Endothelial cell of umbilical vein (primary cell): Measurements from ENCODE around the gene LHFPL2. TPM values are rescaled to one million over a fixed set of nuclear protein-coding genes. Genes with fewer than 3 reads are reported as not detected.

Experiments
- BruUV-seq: library from RNA; stranded (reverse); fragments of 400-500 nt; replicated peaks from 2 replicates; lab custom pipeline; 2021; lab: Mats Ljungman, UMichigan
- CTCF ChIA-PET: fragments of 300-600, 350-600 bp; sonication (Branson Sonifier 250); formaldehyde crosslinking; loops from one replicate; lab custom pipeline; 2021; ENCODE audit warnings: antibody characterized with exemption, inconsistent platforms; lab: Charles Lee
- POLR2A ChIA-PET: fragments of 300-600, 350-600 bp; sonication (Branson Sonifier 250); formaldehyde crosslinking; loops from one replicate; lab custom pipeline; 2021; ENCODE audit warnings: antibody characterized with exemption, inconsistent platforms; lab: Charles Lee
- DNase-seq: peaks from one replicate; pipeline ENCODE4 v3.0.0-alpha.2; 2011; ENCODE audit warnings: low read depth, low spot score
- FAIRE-seq: peaks from 2 replicates; lab custom pipeline; 2011; peaks lifted over from hg19 to GRCh38; lab: Jason Lieb, UNC
- H2AFZ ChIP-seq: 2 replicates; pipeline ENCODE4 v1.6.0; 2012; ENCODE audit warnings: low read depth, low read length, control low read depth, inconsistent platforms
- H3K27ac ChIP-seq: 2 replicates; pipeline ENCODE4 v1.5.1; 2011; ENCODE audit warnings: low read depth, mild to moderate bottlenecking, control low read depth, low read length, moderate library complexity; ENCODE audit not compliant: insufficient read depth
- H3K27me3 ChIP-seq, 2 experiments: 2 replicates each; pipeline versions ENCODE4 v1.6.0 to v1.6.1; 2011; ENCODE audit warnings: low read length in 2 of 2, mixed read lengths in 1 of 2; ENCODE audit not compliant: control insufficient read depth in 2 of 2, insufficient read depth in 2 of 2
- H3K36me3 ChIP-seq, 2 experiments: 2 replicates in 1 of 2; 3 replicates in 1 of 2; pipeline ENCODE4 v1.5.1; 2011; ENCODE audit warnings: low read length in 2 of 2, mild to moderate bottlenecking in 1 of 2, moderate library complexity in 1 of 2; ENCODE audit not compliant: control insufficient read depth in 2 of 2, insufficient read depth in 2 of 2; ENCODE audit errors: extremely low read depth in 1 of 2
- H3K4me1 ChIP-seq: 3 replicates; pipeline ENCODE4 v1.5.1; 2011; ENCODE audit warnings: mild to moderate bottlenecking, low read length; ENCODE audit not compliant: control insufficient read depth, insufficient read depth; ENCODE audit errors: extremely low read depth
- H3K4me2 ChIP-seq: 2 replicates; pipeline ENCODE4 v1.6.1; 2011; ENCODE audit warnings: low read length, control low read depth, mixed read lengths; ENCODE audit not compliant: insufficient read depth
- H3K4me3 ChIP-seq, 3 experiments: fragments of 200-600 bp in 1 of 3; sonication (generic), shearing (Covaris generic) in 1 of 3; replicated peaks in 1 of 3; 2 replicates each; pipeline ENCODE4 v1.5.1; 2011 to 2016; ENCODE audit warnings: control low read depth in 3 of 3, low read length in 3 of 3, mild to moderate bottlenecking in 2 of 3, inconsistent platforms in 1 of 3, low read depth in 1 of 3, moderate library complexity in 1 of 3; ENCODE audit not compliant: insufficient read depth in 1 of 3
- H3K79me2 ChIP-seq: 2 replicates; pipeline ENCODE4 v1.6.0; 2012; ENCODE audit warnings: low read length, inconsistent platforms; ENCODE audit not compliant: control insufficient read depth, insufficient read depth
- H3K9ac ChIP-seq: replicated peaks from 2 replicates; pipeline ENCODE3; 2011; ENCODE audit warnings: low read length, control low read depth; ENCODE audit not compliant: insufficient read depth; ENCODE audit errors: extremely low read depth
- H3K9me1 ChIP-seq: replicated peaks from 3 replicates; pipeline ENCODE4 v1.6.0; 2011; ENCODE audit warnings: mild to moderate bottlenecking, low read length; ENCODE audit not compliant: control insufficient read depth, insufficient read depth; ENCODE audit errors: extremely low read depth
- H3K9me3 ChIP-seq: replicated peaks from 2 replicates; pipeline ENCODE4 v1.5.1; 2012; ENCODE audit warnings: low read length, inconsistent platforms; ENCODE audit not compliant: control insufficient read depth, insufficient read depth
- H4K20me1 ChIP-seq: replicated peaks from 2 replicates; pipeline ENCODE3; 2011; ENCODE audit warnings: mild to moderate bottlenecking, low read length; ENCODE audit not compliant: control insufficient read depth, insufficient read depth; ENCODE audit errors: extremely low read depth
- CTCF ChIP-seq, 2 donors: IDR thresholded peaks; 1 replicate in 1 of 2; 2 replicates in 1 of 2; pipeline ENCODE4 v1.5.1; 2011; ENCODE audit warnings: low read length in 2 of 2, mild to moderate bottlenecking in 2 of 2, moderate library complexity in 2 of 2, control low read depth in 1 of 2, inconsistent platforms in 1 of 2, low read depth in 1 of 2; ENCODE audit not compliant: insufficient read depth in 1 of 2; ENCODE audit errors: extremely low read depth in 1 of 2
- EZH2 ChIP-seq: IDR thresholded peaks from 2 replicates; pipeline ENCODE4 v1.6.1; 2012; ENCODE audit warnings: borderline replicate concordance, low read depth, mild to moderate bottlenecking, moderate library complexity, low read length, inconsistent platforms; ENCODE audit not compliant: severe bottlenecking
- FOS ChIP-seq: IDR thresholded peaks from 2 replicates; pipeline ENCODE4 v1.6.1; 2011; ENCODE audit warnings: mild to moderate bottlenecking, low read length, moderate library complexity, borderline replicate concordance; ENCODE audit not compliant: insufficient read depth
- GATA2 ChIP-seq: IDR thresholded peaks from 2 replicates; pipeline ENCODE4 v1.7.0; 2011; ENCODE audit warnings: low read depth, mild to moderate bottlenecking, moderate library complexity, mixed read lengths, low read length; ENCODE audit not compliant: insufficient read length, insufficient read depth
- JUN ChIP-seq: IDR thresholded peaks from 2 replicates; pipeline ENCODE4 v1.6.1; 2011; ENCODE audit warnings: borderline replicate concordance, low read depth; ENCODE audit not compliant: insufficient read length, insufficient read depth
- MAX ChIP-seq: IDR thresholded peaks from 2 replicates; pipeline ENCODE4 v1.6.1; 2011; ENCODE audit not compliant: insufficient read depth, insufficient read length
- MYC ChIP-seq: IDR thresholded peaks from one replicate; pipeline ENCODE4 v1.6.1; 2011; ENCODE audit warnings: mild to moderate bottlenecking, low read depth, low read length
- POLR2A ChIP-seq: IDR thresholded peaks from 2 replicates; pipeline ENCODE4 v1.6.1; 2012; ENCODE audit warnings: low read depth, mild to moderate bottlenecking, control low read depth, low read length
- POLR2AphosphoS5 ChIP-seq: IDR thresholded peaks from 2 replicates; pipeline ENCODE4 v1.6.1; 2012; ENCODE audit warnings: low read depth, mild to moderate bottlenecking, control low read depth, low read length, moderate library complexity; ENCODE audit not compliant: insufficient read depth
- dilution Hi-C: fragments of 300-500 bp; cut with MboI; formaldehyde crosslinking; loops from one replicate; pipeline ENCODE4 v1.15.0; 2019; ENCODE audit warnings: low sequenced_read_pairs; ENCODE audit not compliant: extremely low pct_ligation_motif_present
- intact Hi-C: fragments of 100-400 bp; cut with micrococcal nuclease; formaldehyde crosslinking; loops from one replicate; pipeline ENCODE4 v1.10.0; 2022
- polyA plus RNA-seq, 4 experiments: library from polyadenylated mRNA; depleted of rRNA in 3 of 4; stranded (reverse) in 3 of 4; unstranded in 1 of 4; fragments of >200 nt; gene quantifications; 2 replicates each; pipeline versions ENCODE4 v1.2.1 to v1.2.3, GENCODE V29; 2011 to 2012; ENCODE audit warnings: missing spikeins in 1 of 4
- total RNA-seq: library from RNA; stranded (reverse); gene quantifications from 2 replicates; pipeline ENCODE4 v1.2.3, GENCODE V29; 2021

LHFPL2 gene
- total and polyA plus RNA-seq, 2 donors (not counting 3 experiments of a cell fraction or from before 2014, with no cell fraction given): 9.6 to 36.3 TPM

- intact Hi-C loops (no loop called here), dilution Hi-C loops (no loop called here)
- FAIRE-seq (no peak), DNase-seq (no peak)
- Histone ChIP-seq H3K9me1 (no peaks in the 10 kb centered on the region), H3K4me2 (no peak overlapping the region), H4K20me1 (no peaks in the 10 kb centered on the region), H3K27me3 (no peaks in the 10 kb centered on the region), H3K36me3 (peaks cover 0 to 2% of the 10 kb centered on the region in 2 experiments), H3K4me3 (no peak overlapping the region), H2AFZ (no peak overlapping the region), H3K9ac (no peak overlapping the region), H3K27ac (no peak overlapping the region), H3K4me1 (peaks cover 20% of the 10 kb centered on the region), H3K79me2 (no peaks in the 10 kb centered on the region), H3K9me3 (no peaks in the 10 kb centered on the region)
- ChIA-PET POLR2A (no interaction called here), CTCF (interaction anchor here (1.6 to 6.4 kb wide), 2 partner anchors 11 to 18 kb away, joined by 5 to 26 read pairs; no protein-coding TSS in a partner anchor)
- no TSS peak for BruUV-seq
- no peak for TF ChIP-seq CTCF (IDR thresholded peaks at IDR 0.05; ENCODE audit: extremely low read depth in 1 of 2, insufficient read depth in 1 of 2, low read depth in 1 of 2, low read length in 2 of 2)
- no peak for TF ChIP-seq JUN
- no peak for TF ChIP-seq FOS
- no peak for TF ChIP-seq POLR2AphosphoS5
- TF ChIP-seq GATA2: no peak
- no peak for TF ChIP-seq POLR2A
- TF ChIP-seq EZH2: no peak
- TF ChIP-seq MAX: no peak
- no peak for TF ChIP-seq MYC
These were observed 132.9 kb downstream of the LHFPL2 start for GRCh38 chr5:78515670-78516069.
